Ascending aorta (tissue), 2 donors: ENCODE data around the gene ST14. TPM values are rescaled to one million over a fixed set of nuclear protein-coding genes. Genes with fewer than 3 reads are reported as not detected.
"Not testable (repeated sequence)": the region's sequence is repeated elsewhere in the genome, so short reads cannot be mapped to it uniquely, and the experiment has no call there.

ENCODE experiments used
- DNase-seq, 2 donors: peaks; one replicate each; pipeline ENCODE4 v3.0.0-alpha.2; 2019; ENCODE audit warnings: low spot score in 2 of 2
- H3K27ac ChIP-seq, 2 donors: fragments of 200-600 bp; sonication (generic); one replicate each; pipeline ENCODE4 v1.5.1; 2016 to 2017; ENCODE audit warnings: mild to moderate bottlenecking in 1 of 2
- H3K27me3 ChIP-seq: fragments of 200-600 bp; sonication (generic); one replicate; pipeline ENCODE4 v1.5.1; 2017
- H3K36me3 ChIP-seq, 2 donors: fragments of 200-600 bp; sonication (generic); one replicate each; pipeline ENCODE4 v1.5.1; 2016
- H3K4me1 ChIP-seq, 2 donors: fragments of 200-600 bp; sonication (generic); one replicate each; pipeline ENCODE4 v1.5.1; 2016 to 2017; ENCODE audit warnings: mild to moderate bottlenecking in 1 of 2
- H3K4me3 ChIP-seq, 2 donors: fragments of 200-600 bp; sonication (generic); one replicate each; pipeline ENCODE4 v1.5.1; 2016 to 2017; ENCODE audit warnings: mild to moderate bottlenecking in 1 of 2
- H3K9me3 ChIP-seq, 2 donors: fragments of 200-600 bp; sonication (generic); one replicate each; pipeline ENCODE4 v1.5.1; 2016
- intact Hi-C: fragments of 100-400 bp; cut with DNase I; formaldehyde crosslinking; loops from one replicate; pipeline ENCODE4 v1.15.1; 2023
- total RNA-seq: library from RNA; depleted of rRNA; stranded (reverse); fragments of >200 nt; gene quantifications from one replicate; pipeline ENCODE4 v1.1.0, GENCODE V29; 2016
- TF ChIP-seq, protein P1 (sequence below), 3 experiments: fragments of 200-600 bp in 2 of 3; fragments of 450-650 bp in 1 of 3; sonication (generic) in 2 of 3; IDR thresholded peaks; one replicate each; pipeline ENCODE4 v1.5.1; 2016 to 2019; ENCODE audit warnings: antibody characterized with exemption in 3 of 3, mild to moderate bottlenecking in 1 of 3, moderate library complexity in 1 of 3

The ST14 gene
- total RNA-seq, 1 donor from 2014 or later = 5.4 TPM

DNA sequence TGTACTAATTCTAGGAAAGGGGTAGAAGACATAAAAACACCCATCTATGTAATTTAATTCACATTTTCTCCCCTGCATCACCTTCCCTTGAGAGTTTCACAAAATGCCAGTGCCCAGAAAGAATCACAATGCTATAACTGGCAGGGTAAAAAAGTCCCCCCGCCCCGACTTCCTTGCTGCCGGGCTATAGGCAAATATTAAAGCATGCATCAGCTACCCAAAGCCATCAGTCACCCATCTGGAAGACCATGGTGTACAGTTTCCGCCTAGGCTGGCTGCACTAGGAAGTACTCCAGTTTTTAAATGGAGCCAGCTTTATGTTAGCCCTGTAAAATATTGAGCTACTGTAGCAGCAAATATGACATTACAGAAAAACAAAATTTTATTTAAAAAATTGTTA, 67.8 kb downstream of the ST14 start:
- intact Hi-C loops = no loop called here
- peaks cover 3 to 7% of the 10 kb centered on the region in 2 donors for H3K36me3 ChIP-seq
- TF ChIP-seq, protein P1, sequence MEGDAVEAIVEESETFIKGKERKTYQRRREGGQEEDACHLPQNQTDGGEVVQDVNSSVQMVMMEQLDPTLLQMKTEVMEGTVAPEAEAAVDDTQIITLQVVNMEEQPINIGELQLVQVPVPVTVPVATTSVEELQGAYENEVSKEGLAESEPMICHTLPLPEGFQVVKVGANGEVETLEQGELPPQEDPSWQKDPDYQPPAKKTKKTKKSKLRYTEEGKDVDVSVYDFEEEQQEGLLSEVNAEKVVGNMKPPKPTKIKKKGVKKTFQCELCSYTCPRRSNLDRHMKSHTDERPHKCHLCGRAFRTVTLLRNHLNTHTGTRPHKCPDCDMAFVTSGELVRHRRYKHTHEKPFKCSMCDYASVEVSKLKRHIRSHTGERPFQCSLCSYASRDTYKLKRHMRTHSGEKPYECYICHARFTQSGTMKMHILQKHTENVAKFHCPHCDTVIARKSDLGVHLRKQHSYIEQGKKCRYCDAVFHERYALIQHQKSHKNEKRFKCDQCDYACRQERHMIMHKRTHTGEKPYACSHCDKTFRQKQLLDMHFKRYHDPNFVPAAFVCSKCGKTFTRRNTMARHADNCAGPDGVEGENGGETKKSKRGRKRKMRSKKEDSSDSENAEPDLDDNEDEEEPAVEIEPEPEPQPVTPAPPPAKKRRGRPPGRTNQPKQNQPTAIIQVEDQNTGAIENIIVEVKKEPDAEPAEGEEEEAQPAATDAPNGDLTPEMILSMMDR (IDR thresholded peaks at IDR 0.05) = no peak
- no peaks in the 10 kb centered on the region for H3K4me1 ChIP-seq
- no peaks in the 10 kb centered on the region for H3K9me3 ChIP-seq
- no peaks in the 10 kb centered on the region for H3K27me3 ChIP-seq
- no peak overlapping the region for H3K4me3 ChIP-seq
- no peak overlapping the region for H3K27ac ChIP-seq
- DNase-seq = no peak

DNA sequence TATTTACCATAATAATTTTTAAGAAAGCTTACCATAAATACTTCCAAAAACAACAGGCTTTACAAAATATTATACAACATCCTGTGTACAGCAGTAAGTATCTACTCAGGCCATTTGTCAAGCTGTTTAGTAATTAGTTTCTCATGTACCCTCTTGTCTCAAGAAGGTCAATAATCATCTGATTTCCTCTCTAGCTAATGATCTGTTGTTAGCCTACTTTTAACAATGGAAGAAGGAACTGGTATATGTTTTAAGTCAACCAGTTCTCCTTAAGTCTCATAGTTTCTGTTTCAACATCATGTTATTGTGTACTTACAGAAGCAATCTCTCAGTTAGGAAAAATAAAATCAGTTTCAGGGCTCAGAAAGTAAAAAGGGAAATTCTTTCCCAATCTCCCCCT, 73.9 kb downstream of the ST14 start:
- H3K27me3 ChIP-seq, H3K4me1 ChIP-seq, H3K9me3 ChIP-seq, H3K27ac ChIP-seq, H3K4me3 ChIP-seq, intact Hi-C loops, DNase-seq: not testable (repeated sequence)
- peaks cover 28 to 40% of the 10 kb centered on the region in 2 donors for H3K36me3 ChIP-seq

DNA sequence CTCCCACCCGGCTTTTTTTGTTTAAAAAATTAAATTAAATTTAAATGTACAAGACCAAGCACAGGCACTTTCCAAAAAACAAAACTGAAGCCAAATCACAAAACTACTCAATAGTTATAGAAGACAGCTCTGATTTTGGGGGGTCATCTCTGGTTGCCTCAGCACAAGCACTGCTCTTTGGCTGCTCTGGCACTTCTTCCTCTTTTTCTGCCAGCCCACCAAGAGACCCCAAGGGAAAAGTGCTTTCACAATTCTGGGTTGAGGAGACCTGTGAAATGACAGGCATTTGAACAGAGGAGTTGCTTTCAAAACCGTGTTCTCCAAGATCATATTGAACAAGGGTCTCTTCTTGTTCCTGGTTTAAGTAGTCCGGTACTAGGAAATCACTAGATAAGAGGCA, 74.3 kb downstream of the ST14 start:
- H3K27ac ChIP-seq, DNase-seq, H3K9me3 ChIP-seq, H3K4me1 ChIP-seq, intact Hi-C loops, H3K27me3 ChIP-seq, H3K4me3 ChIP-seq: not testable (repeated sequence)
- H3K36me3 ChIP-seq = peaks cover 28 to 42% of the 10 kb centered on the region in 2 donors

DNA sequence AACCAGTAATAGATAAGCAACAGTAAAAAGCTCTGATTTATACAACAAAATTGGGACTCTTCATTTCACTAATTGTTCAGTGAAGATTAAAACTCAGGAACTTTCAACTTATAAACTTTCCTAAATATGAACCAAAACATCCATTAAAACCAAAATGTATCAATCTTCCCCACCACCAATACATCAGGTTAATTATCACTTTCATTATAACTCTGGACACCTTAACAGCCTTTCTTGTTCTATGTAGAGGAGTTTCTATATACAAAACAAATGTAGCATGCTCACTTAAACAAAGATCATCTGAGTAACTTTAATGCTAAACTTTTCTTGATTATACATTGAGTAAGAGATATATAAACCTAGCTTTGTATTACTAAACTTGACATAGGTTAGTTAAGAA, 74.7 kb downstream of the ST14 start:
- TF ChIP-seq, protein P1 (IDR thresholded peaks at IDR 0.05) = no peak
- H3K9me3 ChIP-seq = no peaks in the 10 kb centered on the region
- H3K27ac ChIP-seq = no peak overlapping the region
- no peaks in the 10 kb centered on the region for H3K27me3 ChIP-seq
- H3K4me1 ChIP-seq = no peaks in the 10 kb centered on the region
- peaks cover 28 to 46% of the 10 kb centered on the region in 2 donors for H3K36me3 ChIP-seq
- H3K4me3 ChIP-seq = no peak overlapping the region
- intact Hi-C loops = no loop called here
- no peak for DNase-seq

DNA sequence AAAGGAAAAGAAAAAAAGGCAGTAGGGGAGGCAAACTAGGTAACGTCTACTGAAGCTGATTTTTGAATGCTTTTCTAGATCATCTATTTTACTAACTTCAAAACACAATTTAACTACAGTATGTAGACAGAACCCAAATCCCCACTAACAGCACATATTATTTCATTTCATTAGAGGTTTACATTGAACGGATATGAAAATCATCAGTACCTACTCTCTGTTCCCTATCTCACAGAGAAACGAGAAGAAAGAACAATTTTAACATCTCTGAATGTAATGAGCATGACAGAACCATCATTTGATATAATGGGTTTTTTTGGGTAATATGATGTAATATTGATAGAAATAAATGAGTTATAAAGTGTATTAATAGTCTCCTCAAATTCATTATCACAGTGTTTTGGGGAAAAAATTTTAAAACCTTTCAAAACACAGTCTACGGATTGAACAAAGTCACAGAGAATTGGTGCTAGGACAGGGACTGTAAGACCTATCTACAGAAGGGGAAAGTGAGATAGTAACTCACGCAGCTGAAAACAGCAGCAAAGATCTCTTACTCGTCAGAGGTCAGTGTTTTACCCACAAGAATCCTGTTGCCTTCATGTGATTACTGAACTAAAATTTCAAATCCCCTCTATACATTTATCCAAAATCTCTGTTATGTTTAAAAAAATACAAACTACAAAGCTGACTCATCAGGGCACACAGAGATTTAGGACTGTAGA, 77.9 kb downstream of the ST14 start:
- no peaks in the 10 kb centered on the region for H3K4me1 ChIP-seq
- no peaks in the 10 kb centered on the region for H3K27me3 ChIP-seq
- peaks cover 24 to 44% of the 10 kb centered on the region in 2 donors for H3K36me3 ChIP-seq
- TF ChIP-seq, protein P1 (IDR thresholded peaks at IDR 0.05) = no peak
- H3K27ac ChIP-seq = no peak overlapping the region
- no peak overlapping the region for H3K4me3 ChIP-seq
- DNase-seq = no peak
- intact Hi-C loops = no loop called here
- H3K9me3 ChIP-seq = no peaks in the 10 kb centered on the region

DNA sequence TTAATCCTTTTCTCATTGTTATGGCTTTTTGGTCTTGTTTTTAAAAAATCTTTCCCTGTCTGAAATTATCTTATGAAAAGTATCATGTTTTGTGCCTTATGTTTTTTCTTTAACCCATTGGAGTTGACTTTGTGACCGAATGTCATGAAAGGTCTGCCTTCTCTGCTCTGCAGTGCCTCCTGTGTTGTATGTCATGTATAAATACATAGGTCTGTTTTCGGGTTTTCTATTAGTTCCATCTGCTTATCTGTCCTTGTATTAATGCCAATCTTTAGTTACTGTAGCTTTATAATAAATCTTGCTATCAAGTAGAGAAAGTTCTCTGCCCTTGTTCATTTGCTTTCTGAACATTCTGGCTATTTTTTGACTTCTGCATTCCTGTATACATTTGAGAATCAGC, 82.1 kb downstream of the ST14 start:
- intact Hi-C loops = no loop called here

More for the DNA sequence above, 82.1 kb downstream of the ST14 start:
- H3K9me3 ChIP-seq = no peaks in the 10 kb centered on the region
- DNase-seq = no peak
- H3K27ac ChIP-seq = no peak overlapping the region
- H3K36me3 ChIP-seq = peaks cover 5 to 22% of the 10 kb centered on the region in 2 donors
- H3K4me1 ChIP-seq = no peaks in the 10 kb centered on the region
- H3K4me3 ChIP-seq = no peak overlapping the region
- H3K27me3 ChIP-seq = no peaks in the 10 kb centered on the region
- TF ChIP-seq, protein P1 (IDR thresholded peaks at IDR 0.05) = no peak
